OCI-LY7 (cell line): Measurements from ENCODE around the gene SLC6A6.

Experiments
- EZH2phosphoT487 ChIP-seq: fragments of 200-600 bp; sonication (generic); IDR thresholded peaks from 2 replicates; pipeline ENCODE4 v1.6.1; 2018; ENCODE audit warnings: low read depth, borderline replicate concordance, mild to moderate bottlenecking, mixed run types, antibody characterized with exemption, low read length, moderate library complexity, mixed read lengths
- TF ChIP-seq, protein P1 (sequence below): fragments of 200-600 bp; sonication (generic); conservative IDR thresholded peaks from 2 replicates; pipeline ENCODE4 v1.5.1; 2014; ENCODE audit warnings: mild to moderate bottlenecking, antibody characterized with exemption, low read length, moderate library complexity, mixed read lengths

DNA sequence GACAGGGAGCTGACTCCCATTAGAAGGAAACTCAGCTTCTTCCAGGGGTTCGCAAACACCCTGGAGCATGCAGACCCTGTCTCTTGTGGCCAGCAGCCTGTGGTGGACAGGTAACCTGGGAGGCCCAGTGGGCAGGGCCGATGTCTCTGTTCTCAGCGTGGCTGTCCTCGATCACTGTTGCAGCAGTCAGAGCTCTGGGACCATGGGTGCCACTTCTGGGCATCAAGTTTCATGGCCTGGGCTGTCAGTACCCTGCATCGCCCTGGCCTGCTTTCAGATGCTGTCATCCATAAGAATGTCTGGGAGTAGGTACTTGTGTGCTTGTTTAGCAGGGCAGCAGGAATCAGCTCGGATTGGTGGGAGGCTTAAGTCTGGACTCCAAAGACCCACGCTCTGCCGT is 54.4 kb downstream of the SLC6A6 start:
- TF ChIP-seq, protein P1, sequence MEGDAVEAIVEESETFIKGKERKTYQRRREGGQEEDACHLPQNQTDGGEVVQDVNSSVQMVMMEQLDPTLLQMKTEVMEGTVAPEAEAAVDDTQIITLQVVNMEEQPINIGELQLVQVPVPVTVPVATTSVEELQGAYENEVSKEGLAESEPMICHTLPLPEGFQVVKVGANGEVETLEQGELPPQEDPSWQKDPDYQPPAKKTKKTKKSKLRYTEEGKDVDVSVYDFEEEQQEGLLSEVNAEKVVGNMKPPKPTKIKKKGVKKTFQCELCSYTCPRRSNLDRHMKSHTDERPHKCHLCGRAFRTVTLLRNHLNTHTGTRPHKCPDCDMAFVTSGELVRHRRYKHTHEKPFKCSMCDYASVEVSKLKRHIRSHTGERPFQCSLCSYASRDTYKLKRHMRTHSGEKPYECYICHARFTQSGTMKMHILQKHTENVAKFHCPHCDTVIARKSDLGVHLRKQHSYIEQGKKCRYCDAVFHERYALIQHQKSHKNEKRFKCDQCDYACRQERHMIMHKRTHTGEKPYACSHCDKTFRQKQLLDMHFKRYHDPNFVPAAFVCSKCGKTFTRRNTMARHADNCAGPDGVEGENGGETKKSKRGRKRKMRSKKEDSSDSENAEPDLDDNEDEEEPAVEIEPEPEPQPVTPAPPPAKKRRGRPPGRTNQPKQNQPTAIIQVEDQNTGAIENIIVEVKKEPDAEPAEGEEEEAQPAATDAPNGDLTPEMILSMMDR, result no peak
- TF ChIP-seq EZH2phosphoT487, result no peak
